CD4-positive, alpha-beta T cell treated with Interleukin-2 at 100 ng/mL for 4 hours (primary cell): ENCODE data around the gene ANKFN1.
"Not testable (repeated sequence)": the region's sequence is repeated elsewhere in the genome, so short reads cannot be mapped to it uniquely, and the experiment has no call there.

Experiments used
- DNase-seq: peaks from one replicate; pipeline ENCODE4 v3.0.0-alpha.2; 2020; ENCODE audit warnings: low spot score

ANKFN1 gene

GRCh38 chr17:56184650-56185049 lies 31.4 kb downstream of the ANKFN1 start:
- no peak for DNase-seq

GRCh38 chr17:56185491-56186221 lies 32.4 kb downstream of the ANKFN1 start:
- no peak for DNase-seq

- no peak for DNase-seq
Measured at GRCh38 chr17:56186222-56186786, 33.0 kb downstream of the ANKFN1 start.

GRCh38 chr17:56203430-56203829 lies 50.2 kb downstream of the ANKFN1 start:
- DNase-seq, result no peak

GRCh38 chr17:56206351-56206750 lies 53.1 kb downstream of the ANKFN1 start:
- no peak for DNase-seq

GRCh38 chr17:56213031-56213430 lies 59.8 kb downstream of the ANKFN1 start:
- no peak for DNase-seq

- DNase-seq, result no peak
Measured at GRCh38 chr17:56217921-56218320, 64.6 kb downstream of the ANKFN1 start.

- no peak for DNase-seq
Measured at GRCh38 chr17:56222255-56222654, 69.0 kb downstream of the ANKFN1 start.

- DNase-seq, result no peak
Measured at GRCh38 chr17:56230660-56231059, 77.4 kb downstream of the ANKFN1 start.

GRCh38 chr17:56231252-56231651 lies 78.0 kb downstream of the ANKFN1 start:
- DNase-seq, result no peak

- no peak for DNase-seq
Measured at GRCh38 chr17:56231693-56232092, 78.4 kb downstream of the ANKFN1 start.

- DNase-seq, result no peak
Measured at GRCh38 chr17:56244268-56244890, 91.1 kb downstream of the ANKFN1 start.

- no peak for DNase-seq
Measured at GRCh38 chr17:56247816-56248215, 94.5 kb downstream of the ANKFN1 start.

GRCh38 chr17:56257075-56257474 lies 103.8 kb downstream of the ANKFN1 start:
- DNase-seq, result no peak

- DNase-seq, result no peak
Measured at GRCh38 chr17:56260376-56261002, 107.2 kb downstream of the ANKFN1 start.

- DNase-seq, result no peak
Measured at GRCh38 chr17:56262803-56263202, 109.5 kb downstream of the ANKFN1 start.

- DNase-seq, result no peak
Measured at GRCh38 chr17:56269556-56270389, 116.5 kb downstream of the ANKFN1 start.

- no peak for DNase-seq
Measured at GRCh38 chr17:56274491-56274890, 121.2 kb downstream of the ANKFN1 start.

GRCh38 chr17:56284482-56284881 lies 131.2 kb downstream of the ANKFN1 start:
- no peak for DNase-seq

- not testable (repeated sequence) for DNase-seq
Measured at GRCh38 chr17:56288786-56289185, 135.5 kb downstream of the ANKFN1 start.

- no peak for DNase-seq
Measured at GRCh38 chr17:56289321-56289720, 136.0 kb downstream of the ANKFN1 start.
